ENCODE measurements around the gene KCTD11.

The KCTD11 gene

DNA sequence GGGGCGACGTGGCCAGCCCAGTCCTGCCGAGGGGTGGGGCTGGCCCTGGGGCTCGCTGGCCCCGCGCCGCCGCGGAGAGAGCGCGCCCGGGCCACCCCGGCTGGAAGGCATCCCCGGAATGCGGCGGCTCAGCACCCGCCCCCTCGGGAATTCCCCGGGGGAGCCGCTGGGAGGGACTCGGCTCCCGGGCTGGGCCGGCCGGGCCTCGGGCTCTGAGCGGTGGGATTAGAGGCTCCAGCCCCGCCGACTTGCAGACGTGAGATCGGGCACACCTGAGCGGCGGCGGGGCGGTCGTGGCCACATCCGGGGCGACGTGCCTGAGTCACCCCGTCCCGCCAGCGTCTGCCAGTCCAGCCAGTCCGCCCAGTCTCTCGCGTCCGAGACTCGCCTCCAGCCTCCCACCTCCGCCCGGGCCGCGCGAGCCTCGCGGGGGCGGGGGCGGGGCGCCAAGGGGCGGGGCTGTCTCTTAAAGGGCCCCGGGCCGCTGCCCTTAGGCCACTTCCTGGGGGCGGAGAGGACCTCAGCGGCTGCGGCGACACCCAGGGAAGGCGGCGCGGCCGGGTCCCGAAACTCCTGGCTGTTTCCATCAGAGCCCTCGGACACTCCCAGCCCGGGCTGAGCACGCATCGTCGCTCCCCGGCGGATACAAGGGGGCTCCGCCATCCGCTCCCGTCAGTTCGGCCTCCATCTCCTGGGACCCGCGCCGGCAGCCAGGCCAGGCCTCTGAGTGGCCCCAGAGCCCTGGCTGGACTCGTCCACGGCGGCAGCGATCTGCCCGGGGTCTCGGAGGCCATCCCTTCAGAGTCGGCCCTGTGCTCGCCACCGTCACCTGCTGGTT is at the start of gene KCTD11:
KCTD11 (plus strand) TSS at position 498 of the 838 bp plus-strand sequence.
- peak; percentile 85 to 90 for DNase-seq

DNA sequence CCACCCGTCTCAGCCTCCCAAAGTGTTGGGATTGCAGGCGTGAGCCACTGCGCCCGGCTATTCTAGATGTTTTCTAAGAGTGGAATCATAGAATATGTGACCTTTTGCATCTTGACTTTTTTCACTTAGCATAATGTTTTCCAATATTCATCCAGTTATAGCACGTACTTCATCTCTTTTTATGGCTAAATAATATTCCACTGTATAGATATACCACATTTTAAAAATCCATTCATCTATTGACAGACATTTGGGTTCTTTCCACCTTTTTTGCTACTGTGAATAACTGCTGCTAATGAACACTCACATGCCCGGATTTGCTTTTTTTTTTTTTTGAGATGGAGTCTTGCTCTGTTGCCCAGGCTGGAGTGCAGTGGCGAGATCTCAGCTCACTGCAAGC is 47.8 kb upstream of the KCTD11 start:
- DNase-seq = no peak

DNA sequence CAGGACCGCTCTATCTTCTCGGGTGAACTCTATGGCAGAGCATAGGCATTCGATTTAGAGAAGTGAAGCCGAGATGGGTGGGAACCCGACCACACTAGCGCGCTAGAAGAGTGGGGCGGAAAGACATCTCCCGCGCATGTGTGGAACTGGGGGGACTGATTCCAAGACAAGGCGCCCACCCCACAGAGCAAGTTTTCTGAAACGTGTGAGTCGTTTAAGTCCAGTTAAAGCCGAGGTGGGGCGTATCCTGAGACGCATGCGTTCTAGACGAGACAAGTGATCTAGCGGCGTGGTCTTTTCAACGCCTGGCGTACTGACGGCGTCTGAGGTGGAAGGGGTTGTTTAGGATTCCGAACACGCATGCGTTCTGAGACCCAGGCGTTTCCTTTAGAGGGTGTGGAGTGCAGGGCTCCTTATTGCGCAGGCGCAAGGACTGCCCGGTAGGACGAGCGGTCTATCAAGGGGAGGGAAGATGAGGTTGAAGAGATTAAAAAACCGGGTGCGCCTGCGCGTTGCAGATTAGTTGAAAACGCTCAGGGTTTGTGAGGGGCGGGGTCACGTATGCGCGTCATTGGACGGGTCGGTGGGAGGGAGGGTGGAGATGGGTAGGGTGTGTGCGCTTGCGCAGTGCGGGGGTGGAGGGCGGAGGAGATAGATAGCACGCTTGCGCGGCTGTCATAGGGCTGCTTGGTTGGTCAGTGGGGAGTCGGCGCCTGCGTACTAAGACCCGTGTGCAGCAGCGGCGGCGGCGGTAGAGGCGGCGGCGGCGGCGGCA is 44.9 kb upstream of the KCTD11 start, which contains the start of gene EIF5A:
EIF5A (plus strand) TSS at position 718 of the 775 bp plus-strand sequence. CDS start 2,008 bp downstream, outside the sequence.
- peak; percentile 100 for DNase-seq

DNA sequence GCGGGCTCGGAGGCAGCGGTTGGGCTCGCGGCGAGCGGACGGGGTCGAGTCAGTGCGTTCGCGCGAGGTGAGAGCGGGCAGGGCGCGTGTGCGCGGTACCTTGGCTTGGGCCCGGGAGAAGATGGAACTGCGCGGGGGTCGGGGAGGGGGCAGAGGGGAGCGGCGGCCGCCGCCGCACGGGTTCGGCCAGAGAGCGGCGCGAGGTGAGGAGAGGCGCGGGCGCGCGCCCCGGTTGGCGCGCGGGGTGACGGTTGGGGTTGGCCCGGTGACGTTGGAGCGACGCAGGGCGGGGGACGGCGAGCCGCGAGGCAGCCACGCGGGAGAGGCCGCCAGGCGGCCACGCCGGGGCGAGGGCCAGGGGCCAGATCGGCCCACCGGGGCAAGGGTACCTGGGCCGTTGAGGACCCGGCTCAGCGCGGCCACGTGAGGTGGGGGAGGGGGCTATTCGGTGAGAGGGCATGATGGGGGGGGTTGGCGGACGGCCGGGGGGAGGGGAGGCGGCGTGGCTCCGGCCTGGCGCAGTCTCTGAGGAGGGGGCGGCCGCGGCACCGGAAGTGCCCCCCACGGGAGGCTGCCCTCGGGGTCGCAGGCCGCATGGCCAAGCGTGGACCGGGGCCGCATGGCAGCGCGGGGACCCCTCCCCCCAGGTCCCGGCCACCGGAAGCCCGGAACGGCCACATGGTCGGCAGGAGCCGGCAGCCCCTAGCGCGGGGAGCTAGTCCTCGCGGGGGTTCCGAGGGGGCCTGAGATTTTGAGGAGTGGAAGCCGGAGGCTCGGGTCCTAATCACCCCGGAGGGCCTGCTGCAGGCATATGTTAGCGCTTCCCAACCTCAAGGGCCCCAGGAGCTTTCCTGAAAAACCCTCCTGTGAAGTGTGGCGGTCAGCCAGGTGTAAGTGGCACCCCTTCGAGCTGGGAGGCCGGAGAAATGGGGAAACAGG is 44.0 kb upstream of the KCTD11 start:
- DNase-seq = peak; percentile 47 to 51

DNA sequence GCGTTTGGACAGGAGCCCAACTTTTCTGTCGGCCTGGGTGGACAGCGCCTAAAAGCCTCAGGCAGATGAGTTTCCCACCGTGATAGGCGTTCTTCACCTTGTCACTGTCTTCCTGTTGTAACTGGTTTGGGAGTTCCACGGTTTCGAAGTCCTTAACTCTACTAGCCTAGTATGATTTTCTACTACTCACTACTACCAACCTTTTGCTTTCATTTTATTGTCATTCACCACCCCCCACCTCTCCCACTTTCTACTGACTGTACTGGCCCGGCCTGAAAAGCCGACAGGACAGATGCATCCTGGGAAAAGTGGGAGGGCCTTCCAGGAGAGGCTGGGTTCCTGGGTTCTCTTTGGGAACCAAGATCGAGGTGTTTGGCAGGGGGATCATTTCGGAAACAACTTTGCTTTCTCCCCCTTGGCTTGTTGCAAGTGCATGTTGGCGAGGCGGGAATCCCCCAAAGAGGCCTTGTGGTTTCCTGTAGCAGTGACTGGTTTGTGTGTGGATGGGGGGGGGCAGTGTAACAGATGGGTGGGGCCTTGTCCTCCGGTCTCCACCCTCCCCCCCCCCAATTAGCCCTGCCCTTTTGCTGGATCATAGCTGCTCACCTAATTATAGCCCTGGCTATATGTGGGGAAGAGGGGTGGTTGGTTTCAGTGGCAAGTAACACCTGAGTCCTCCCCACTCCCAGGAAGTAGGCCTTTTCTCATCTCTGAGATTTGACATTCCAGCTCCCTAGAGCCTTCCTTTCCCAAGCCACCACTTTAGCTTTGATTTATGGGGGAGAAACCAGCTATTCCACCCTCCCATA is 43.1 kb upstream of the KCTD11 start:
- DNase-seq = peak; percentile 79 to 84

DNA sequence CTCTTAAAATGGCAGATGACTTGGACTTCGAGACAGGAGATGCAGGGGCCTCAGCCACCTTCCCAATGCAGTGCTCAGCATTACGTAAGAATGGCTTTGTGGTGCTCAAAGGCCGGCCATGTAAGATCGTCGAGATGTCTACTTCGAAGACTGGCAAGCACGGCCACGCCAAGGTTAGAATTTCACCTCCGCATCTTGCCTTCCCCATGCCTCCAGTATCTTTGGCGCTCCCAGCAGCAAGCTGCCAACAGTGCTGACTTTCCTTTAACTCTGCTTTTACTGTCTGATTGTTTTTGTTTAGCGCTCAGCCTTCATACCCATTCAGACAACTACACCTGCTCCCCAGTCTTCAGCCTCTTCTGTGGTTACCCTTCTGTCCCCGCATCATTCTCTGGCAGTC is 42.3 kb upstream of the KCTD11 start:
- DNase-seq = no peak

DNA sequence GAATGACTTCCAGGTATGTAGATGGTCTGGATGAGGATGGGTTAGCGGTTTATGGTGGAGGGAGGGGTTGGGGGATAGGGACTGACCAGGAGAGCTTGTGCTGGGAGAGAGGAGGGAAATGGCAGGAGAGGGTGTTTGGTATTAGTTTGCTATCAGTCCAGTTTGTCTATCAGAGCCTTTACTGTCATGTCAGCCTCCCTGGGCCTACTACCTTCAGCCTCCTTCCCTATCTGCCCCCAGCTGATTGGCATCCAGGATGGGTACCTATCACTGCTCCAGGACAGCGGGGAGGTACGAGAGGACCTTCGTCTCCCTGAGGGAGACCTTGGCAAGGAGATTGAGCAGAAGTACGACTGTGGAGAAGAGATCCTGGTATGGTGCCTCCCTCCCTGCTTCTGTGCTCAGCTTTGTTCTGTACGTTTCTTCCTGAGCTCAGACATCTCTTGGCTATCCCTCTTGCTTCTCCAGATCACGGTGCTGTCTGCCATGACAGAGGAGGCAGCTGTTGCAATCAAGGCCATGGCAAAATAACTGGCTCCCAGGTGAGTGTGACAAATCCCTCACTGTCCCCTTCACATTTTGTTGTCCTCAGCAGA is 40.8 kb upstream of the KCTD11 start:
- DNase-seq = no peak

DNA sequence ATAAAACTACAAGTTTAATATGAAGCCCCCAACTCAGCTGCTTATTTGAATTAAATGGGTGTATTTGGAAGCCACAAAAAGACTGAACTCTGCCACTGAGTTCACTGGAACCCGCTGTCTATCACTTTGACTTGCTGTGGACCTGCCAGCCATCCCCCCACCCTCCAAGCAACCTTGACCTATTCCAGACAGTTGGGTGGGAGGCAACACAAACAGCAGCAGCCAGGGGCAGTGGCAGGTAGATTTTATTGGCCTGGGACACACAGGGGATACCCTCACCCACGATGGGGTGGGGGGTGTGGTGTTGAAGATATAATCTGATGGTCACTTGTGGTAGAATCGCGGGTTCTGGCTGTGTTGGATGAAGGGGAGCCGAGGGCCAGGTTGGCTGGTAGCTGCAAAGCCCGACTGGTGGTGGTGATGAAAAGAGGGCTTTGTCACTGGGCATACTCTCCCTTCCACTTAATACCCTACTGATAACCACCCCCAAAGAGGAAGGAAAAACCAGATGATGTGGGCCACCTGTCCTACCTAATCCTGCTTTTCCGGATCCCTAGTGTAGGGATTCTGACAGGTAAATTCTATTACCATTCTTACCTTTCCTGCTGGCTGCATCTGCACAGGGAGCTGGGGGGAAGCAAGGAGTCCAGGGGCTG is 39.4 kb upstream of the KCTD11 start:
- no peak for DNase-seq

DNA sequence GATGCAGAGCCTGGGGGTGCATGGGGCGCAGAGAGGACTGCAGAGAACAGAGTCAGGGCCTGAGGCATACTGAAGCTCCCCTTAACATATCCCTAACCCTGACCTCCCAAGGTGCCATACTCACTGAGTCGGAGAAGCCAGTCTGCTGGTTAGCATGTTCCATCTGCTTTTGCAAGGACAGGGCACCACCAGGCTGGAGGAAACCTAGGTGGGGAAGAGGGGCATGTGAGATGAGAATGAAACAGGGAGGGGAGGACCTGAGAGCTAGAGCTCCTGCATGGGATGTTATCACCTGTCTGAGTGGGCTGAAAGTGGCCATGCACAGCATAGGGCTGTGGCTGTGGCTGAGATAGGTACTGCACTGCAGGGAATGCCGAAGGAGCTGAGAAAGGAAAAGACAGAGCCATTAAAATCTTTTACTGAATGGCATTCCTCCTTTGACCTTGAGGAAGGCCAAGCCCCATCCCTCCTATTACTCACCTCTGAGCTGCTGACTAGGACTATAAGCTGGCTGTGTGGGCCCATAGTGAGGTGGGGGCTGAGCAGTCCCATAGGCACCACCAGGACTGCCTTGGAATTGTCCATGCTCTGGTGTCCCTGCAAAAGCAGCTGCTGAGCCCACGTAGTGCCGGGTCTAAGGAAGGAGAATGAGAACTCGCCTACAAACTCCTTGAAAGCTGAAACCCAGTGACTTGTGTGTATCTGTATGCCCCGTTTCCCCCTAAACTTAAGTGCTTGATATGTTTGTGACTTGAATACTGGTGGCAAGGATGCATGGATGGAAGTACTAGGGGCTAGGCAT is 38.7 kb upstream of the KCTD11 start:
- DNase-seq = no peak

DNA sequence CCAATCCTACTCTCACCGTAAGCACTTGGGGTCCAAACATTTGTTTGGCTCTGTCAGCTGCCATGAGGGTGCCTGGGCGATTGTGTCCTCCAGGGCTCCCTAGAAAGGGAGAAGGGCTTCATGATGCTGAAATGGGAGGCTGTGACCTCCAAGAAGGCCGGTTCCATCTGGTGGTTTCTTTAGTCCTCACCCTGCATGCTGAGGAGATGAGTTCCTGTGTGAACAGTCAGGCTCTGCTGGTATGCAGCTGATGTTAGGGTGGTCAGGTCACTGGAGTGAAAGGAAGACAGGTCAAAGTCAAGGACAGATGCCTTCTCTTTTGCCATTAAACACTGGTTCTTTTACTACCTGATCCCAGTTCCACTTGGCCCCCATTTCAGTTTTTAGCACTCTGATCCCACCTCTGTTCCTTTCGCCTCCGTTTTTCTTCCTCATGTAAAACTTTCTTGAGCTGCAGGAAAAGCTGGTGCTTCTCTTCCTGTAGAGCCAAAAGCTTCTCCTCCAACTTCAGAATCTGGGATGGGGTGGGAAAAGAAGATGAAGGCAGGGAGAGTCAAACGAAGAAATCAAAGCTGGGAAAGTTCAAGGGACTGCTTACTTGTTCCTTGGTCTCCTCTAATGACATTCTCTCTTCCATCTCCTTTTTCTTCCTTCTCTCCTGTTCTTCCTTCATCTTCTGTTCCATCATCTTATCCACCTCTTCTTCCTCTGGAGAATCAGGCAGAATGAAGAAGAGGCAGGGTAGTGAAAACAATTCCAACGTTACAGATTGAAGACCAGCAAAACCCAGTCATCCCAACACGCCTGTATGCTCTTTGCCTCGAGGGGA is 37.9 kb upstream of the KCTD11 start:
- no peak for DNase-seq

DNA sequence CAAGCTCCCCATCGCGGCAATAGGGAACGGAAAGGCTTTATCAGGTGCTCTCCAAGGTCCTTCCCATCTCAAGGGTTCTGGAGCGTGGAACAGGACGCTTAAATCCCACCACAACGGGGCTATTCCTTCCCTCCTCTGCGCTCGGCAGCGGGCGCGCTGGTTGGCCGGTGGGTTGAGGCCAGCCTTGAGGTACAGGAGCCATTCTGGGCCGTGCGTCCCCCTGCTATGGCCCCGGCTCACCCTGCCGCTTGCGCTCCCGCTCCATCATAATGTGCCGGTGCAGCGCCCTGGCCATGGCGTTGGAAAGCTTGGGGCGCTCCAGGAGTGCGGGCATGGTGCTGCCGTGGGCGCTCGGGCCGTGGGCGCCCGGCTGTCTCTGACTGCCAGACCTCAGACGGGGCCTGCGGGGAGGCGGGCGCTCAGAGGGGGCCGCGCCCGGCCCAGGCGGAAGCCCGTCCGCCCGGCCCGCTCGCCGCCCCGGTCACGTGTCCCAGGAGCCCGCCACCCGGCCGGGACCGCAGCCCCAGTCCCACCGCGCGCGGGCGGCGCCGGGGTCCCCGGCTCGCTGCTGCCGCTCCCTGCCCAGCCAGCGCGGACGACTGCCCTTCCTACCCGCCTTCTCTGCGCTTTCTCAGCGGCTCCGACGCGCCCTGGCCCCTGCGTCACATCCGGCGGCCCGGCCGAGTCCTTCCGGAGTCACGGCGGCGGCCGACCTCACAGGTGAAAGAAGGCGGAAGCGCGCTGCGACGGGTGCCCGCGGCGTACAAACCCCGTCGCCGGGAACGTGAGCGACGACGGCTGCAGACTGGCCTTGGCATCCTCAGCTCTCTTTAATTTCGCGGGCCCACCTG is 37.0 kb upstream of the KCTD11 start, which contains the start of gene GPS2:
GPS2 (minus strand) TSS at position 642 of the 851 bp plus-strand sequence; CDS start at position 334, 308 bp downstream.
- DNase-seq = peak; percentile 93 to 94

DNA sequence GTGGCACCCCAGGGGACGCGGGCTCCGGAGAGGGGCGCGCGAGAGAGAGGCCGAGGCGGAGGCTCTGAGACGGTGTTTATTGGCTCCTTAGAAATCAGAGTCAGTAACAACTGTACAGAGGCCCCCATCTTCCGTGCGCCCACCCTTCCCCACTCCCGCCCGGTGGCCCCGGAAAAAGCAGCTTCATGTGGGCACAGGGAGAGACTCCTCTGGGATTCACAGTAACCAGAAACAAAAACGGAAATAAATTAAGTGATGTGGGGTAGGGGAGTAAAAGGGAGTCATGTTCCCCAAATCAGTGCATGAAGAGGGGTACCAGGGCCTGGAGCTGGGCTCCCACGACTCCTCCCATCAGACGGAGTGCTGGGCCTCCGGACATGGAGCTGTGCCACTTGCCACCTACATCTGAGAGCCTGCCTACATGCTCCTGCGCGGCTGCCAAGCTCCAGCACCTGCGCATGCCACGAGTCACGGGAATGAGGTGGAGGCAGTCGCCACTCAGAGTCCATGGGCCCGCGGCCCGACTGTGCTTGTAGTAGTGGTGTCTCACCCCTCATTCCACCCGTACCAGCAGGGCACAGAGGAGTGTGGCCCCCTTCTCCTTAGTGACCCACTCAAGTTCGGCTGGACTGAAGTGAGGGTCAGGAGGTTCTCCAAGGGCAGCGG is 36.3 kb upstream of the KCTD11 start:
- DNase-seq = no peak

DNA sequence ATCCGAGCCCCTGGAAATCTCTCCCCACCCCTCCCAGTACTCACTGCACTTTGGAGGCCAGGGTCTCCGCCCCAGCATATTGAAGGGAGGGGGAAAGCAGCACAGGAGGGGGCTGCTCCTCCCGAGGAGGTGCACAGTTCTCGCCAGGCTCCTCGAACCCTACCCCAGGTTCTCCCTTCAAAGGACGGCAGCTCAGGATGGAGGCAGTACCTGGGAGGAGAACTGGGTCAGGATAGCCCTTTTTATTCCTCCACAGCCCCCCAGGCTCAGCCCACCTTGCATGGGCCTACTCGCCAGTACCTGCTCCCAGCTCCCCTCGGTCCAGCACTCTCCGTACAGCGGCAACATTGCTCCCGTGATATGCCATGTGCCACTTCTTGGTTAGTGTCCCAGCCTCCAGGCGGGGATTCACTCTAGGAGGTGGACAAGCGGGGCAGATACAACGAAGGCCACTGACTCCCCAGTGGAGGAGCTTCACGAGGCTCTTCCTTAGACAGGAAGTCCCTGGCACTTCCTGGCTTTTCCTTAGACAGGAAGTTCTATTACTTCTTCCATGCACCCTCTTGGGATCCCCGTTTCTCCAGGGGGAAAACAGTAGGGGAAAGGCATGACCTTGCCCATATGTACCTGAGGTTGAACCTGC is 34.7 kb upstream of the KCTD11 start:
- DNase-seq = no peak

DNA sequence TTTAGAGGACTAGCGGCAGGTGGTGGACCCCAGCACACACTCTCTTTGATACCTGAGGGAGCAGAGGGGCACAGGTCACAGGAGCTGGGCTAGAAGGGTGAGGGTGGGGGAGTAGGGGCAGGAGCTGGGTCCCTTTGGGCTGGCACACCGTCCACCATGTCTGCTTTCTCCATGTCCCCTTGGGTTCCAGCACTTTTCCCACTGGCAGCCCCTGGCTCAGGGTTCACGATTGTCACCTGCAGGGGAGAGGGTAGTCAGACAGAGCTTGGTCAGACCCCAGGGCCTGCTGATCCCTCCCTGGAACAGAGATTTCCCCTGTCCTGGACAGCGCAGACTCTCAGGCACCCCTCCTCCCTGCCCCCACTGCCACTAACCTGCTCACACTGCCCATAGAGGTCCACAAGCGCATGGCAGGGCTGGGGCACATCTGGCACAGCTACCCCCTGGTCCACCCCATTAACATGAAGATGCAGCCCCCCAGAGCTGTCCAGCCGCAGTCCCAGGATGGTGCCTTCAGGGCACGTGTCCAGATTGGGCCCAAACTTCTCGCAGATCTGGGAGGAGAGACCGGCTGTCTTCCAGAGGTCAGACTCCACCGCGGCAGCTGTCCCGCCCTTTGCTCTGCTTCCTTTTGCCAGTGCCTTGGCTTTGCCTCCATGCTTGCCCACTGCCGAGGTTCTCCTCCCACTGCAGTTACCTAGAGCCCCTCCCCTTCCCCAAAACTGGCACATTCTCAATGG is 33.7 kb upstream of the KCTD11 start:
- no peak for DNase-seq

DNA sequence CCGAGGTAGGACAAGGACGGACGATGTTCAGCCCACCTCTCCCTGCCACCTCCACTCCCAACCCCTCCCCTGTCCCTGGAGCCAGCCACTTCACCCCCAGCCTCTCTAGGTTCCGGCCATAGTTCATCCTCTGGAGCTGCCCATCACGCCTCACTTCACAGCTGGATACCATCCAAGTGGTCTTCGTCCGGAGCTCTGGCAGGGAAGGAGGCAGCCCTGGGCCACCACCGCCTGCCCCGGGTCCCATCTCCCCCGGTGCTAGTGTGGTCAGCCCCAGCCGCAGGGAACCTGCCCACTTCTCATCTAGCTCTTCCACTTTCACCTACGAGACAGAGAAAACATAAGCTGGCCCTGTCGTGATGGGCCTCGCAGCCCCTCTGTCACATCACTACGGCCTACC is 30.5 kb upstream of the KCTD11 start:
- no peak for DNase-seq
